Measurements from ENCODE around the gene CCDC33.

- TF ChIP-seq CTCF (IDR thresholded peaks at IDR 0.05 in 2 of 3, conservative IDR thresholded peaks at IDR 0.05 in 1 of 3; ENCODE audit: borderline replicate concordance in 1 of 3, insufficient read depth in 1 of 3, low read depth in 2 of 3, low read length in 2 of 3): no peak
- TF ChIP-seq RAD21 (IDR thresholded peaks at IDR 0.05; ENCODE audit: low read depth): no peak
- TF ChIP-seq JUND (IDR thresholded peaks at IDR 0.05): no peak
- no peak for TF ChIP-seq POLR2A (IDR thresholded peaks at IDR 0.05; ENCODE audit: borderline replicate concordance, extremely low read depth, insufficient read depth, insufficient read length)
- no peak for TF ChIP-seq POLR2AphosphoS5 (IDR thresholded peaks at IDR 0.05; ENCODE audit: low read depth, low read length)
- TF ChIP-seq YY1 (IDR thresholded peaks at IDR 0.05; ENCODE audit: extremely low read depth, insufficient replicate concordance, low read depth, low read length): no peak
Measured at GRCh38 chr15:74297887-74298286, 61.8 kb downstream of the CCDC33 start.

Measured in HCT116 (cell line).